ENCODE results near the gene EHBP1. TPM values are rescaled to one million over a fixed set of nuclear protein-coding genes. Genes with fewer than 3 reads are reported as not detected.

EHBP1 gene
- total RNA-seq, 4 donors from 2014 or later = 11.1 to 19.0 (median 15.4) TPM

GRCh38 chr2:62854600-62855514 lies 149.3 kb downstream of the EHBP1 start:
- no peak for ATAC-seq
- DNase-seq = no peak
- in situ Hi-C loops (cut with MboI; ENCODE audit: low sequenced_read_pairs in 4 of 4) = no loop called here
- intact Hi-C loops (cut with DNase I; ENCODE audit: low total_unique reads) = no loop called here
- Histone ChIP-seq H3K4me1 (no peaks in the 10 kb centered on the region), H3K27ac (no peak overlapping the region), H3K36me3 (peaks cover 0 to 10% of the 10 kb centered on the region in 2 donors), H3K9me3 (no peaks in the 10 kb centered on the region), H3K27me3 (no peaks in the 10 kb centered on the region), H3K4me3 (no peak overlapping the region)
- TF ChIP-seq, protein P1, sequence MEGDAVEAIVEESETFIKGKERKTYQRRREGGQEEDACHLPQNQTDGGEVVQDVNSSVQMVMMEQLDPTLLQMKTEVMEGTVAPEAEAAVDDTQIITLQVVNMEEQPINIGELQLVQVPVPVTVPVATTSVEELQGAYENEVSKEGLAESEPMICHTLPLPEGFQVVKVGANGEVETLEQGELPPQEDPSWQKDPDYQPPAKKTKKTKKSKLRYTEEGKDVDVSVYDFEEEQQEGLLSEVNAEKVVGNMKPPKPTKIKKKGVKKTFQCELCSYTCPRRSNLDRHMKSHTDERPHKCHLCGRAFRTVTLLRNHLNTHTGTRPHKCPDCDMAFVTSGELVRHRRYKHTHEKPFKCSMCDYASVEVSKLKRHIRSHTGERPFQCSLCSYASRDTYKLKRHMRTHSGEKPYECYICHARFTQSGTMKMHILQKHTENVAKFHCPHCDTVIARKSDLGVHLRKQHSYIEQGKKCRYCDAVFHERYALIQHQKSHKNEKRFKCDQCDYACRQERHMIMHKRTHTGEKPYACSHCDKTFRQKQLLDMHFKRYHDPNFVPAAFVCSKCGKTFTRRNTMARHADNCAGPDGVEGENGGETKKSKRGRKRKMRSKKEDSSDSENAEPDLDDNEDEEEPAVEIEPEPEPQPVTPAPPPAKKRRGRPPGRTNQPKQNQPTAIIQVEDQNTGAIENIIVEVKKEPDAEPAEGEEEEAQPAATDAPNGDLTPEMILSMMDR (IDR thresholded peaks at IDR 0.05 in 4 of 5, conservative IDR thresholded peaks at IDR 0.05 in 1 of 5) = no peak
- TF ChIP-seq POLR2A (IDR thresholded peaks at IDR 0.05) = no peak

DNA sequence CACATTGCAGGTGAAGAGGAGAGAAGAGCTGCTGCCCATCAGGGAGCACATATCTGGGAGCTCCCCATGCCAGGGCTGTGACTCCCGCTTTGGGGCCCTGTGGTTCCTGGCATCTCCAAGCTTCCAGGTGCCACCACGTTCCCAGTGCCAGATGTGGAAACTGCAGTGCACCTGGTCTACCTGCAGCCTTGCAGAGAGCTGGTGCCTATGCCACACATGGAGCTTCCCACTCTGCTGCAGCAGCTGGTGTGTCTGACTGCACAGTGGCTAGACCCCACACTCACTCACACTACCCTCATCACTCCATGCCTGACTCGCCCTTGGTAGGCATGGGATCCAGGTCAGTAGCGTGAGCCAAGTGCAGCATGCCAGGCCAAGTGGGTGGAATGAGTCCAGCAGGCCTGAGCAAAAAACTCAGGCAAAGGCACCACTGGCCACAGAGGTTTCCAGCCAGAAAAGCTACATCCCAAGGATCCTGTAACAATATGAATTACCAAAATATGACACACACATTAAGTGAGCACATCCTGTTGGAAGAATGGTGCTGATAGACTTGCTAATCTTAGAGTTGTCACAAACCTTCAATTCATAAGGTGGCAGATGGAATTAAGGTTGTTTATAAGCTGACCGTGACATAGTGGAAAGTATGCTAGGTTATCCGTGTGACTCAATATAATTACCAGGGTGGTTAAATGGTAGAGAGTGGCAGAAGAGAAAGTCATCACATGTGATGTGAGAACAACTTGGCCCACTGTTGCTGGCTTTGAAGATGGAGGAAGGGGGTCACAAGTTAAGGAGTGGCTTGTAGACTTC lies 150.9 kb downstream of the EHBP1 start:
- in situ Hi-C loops (cut with MboI; ENCODE audit: low sequenced_read_pairs in 4 of 4) (no loop called here), intact Hi-C loops (cut with DNase I; ENCODE audit: low total_unique reads) (no loop called here)
- ATAC-seq = no peak
- DNase-seq = no peak
- no peak for TF ChIP-seq POLR2A (IDR thresholded peaks at IDR 0.05)
- TF ChIP-seq, protein P1 (IDR thresholded peaks at IDR 0.05 in 4 of 5, conservative IDR thresholded peaks at IDR 0.05 in 1 of 5) = no peak
- H3K27ac ChIP-seq = no peak overlapping the region
- no peaks in the 10 kb centered on the region for H3K27me3 ChIP-seq
- H3K4me1 ChIP-seq = no peaks in the 10 kb centered on the region
- H3K4me3 ChIP-seq = no peak overlapping the region
- H3K36me3 ChIP-seq = peaks cover 0 to 10% of the 10 kb centered on the region in 2 donors
- H3K9me3 ChIP-seq = no peaks in the 10 kb centered on the region

DNA sequence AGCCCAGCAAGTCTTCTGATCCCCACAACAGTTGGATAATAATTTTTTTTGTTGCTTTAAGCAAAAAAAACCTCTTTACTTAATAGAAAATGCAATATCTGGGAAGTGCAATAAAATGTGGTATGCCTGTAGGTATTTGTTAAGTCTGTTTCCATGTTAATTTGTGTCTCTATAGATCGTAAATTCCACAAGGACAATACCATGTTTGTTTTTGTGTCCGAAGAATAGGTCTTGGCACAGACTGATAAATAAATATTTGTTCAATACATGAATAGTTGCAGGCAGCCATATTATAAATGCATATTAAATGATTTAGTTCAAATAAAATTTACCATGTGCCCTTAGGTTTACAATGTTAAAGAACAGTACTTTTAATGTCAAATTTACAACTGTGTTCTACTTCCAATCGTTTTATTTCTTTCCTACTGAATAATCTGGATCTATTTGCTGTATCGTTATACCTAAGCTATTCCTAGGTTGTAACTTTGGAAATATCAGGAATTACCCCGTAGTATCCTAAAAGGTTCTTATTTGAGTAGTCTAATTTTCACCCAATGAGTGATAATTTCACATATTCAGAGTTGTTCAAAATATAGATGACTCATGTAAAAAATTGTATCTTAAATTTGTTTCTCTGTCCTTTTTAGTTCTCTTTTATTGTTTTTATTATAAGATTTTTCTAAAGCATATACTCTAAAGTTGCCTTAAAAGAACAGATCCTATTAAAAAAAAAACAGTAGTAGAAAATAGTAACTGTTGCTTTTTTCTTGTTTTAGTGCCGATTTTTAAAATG lies 151.8 kb downstream of the EHBP1 start:
- peaks cover 0 to 10% of the 10 kb centered on the region in 2 donors for H3K36me3 ChIP-seq
- H3K27ac ChIP-seq = no peak overlapping the region
- ATAC-seq (no peak), DNase-seq (no peak)
- H3K27me3 ChIP-seq = no peaks in the 10 kb centered on the region
- H3K4me1 ChIP-seq = no peaks in the 10 kb centered on the region
- TF ChIP-seq POLR2A (IDR thresholded peaks at IDR 0.05) = no peak
- TF ChIP-seq, protein P1 (IDR thresholded peaks at IDR 0.05 in 4 of 5, conservative IDR thresholded peaks at IDR 0.05 in 1 of 5) = no peak
- in situ Hi-C loops (cut with MboI; ENCODE audit: low sequenced_read_pairs in 4 of 4) (no loop called here), intact Hi-C loops (cut with DNase I; ENCODE audit: low total_unique reads) (no loop called here)
- H3K9me3 ChIP-seq = no peaks in the 10 kb centered on the region
- no peak overlapping the region for H3K4me3 ChIP-seq

- Histone ChIP-seq H3K4me3 (no peak overlapping the region), H3K27ac (no peak overlapping the region), H3K4me1 (no peaks in the 10 kb centered on the region), H3K36me3 (peaks cover 0 to 10% of the 10 kb centered on the region in 2 donors), H3K9me3 (no peaks in the 10 kb centered on the region), H3K27me3 (no peaks in the 10 kb centered on the region)
- DNase-seq = no peak
- no peak for ATAC-seq
- intact Hi-C loops (cut with DNase I; ENCODE audit: low total_unique reads) (no loop called here), in situ Hi-C loops (cut with MboI; ENCODE audit: low sequenced_read_pairs in 4 of 4) (no loop called here)
- TF ChIP-seq, protein P1 (IDR thresholded peaks at IDR 0.05 in 4 of 5, conservative IDR thresholded peaks at IDR 0.05 in 1 of 5) = no peak
- TF ChIP-seq POLR2A (IDR thresholded peaks at IDR 0.05) = no peak
Observed at GRCh38 chr2:62858231-62858832, 152.8 kb downstream of the EHBP1 start.

Data from gastrocnemius medialis (tissue), 4 donors.